Measurements from ENCODE around the gene MAP3K4.

Gene MAP3K4

DNA sequence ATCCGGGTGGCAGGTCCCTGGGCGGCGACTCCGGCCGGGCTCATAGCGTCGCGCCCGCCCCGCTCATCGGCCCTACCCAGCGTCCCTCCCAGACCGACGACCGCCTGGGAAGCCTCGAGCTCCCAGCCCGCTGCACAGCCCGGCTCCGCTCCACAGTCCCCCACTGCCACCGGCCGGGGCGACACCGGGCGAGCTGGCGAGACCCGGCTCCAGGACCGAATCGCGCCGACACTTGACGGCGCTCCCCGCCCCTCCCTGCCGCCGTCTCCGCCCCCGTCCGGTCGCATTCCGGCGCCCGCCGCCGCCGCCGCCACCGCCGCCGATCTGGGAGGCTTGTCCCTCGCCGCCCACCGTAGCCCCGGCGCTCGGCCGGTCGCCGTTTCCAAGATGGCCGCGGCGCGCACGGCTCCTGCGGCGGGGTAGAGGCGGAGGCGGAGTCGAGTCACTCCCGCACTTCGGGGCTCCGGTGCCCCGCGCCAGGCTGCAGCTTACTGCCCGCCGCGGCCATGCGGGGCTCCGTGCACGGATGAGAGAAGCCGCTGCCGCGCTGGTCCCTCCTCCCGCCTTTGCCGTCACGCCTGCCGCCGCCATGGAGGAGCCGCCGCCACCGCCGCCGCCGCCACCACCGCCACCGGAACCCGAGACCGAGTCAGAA lies at the start of gene MAP3K4:
Gene MAP3K4 (plus strand): TSS at position 364 of the 655 bp plus-strand sequence. CDS start 163 bp downstream, at position 527.
- peak; percentile 64 to 80 for DNase-seq

GRCh38 chr6:160943997-160944396 lies 47.6 kb upstream of the MAP3K4 start:
- DNase-seq = no peak

DNA sequence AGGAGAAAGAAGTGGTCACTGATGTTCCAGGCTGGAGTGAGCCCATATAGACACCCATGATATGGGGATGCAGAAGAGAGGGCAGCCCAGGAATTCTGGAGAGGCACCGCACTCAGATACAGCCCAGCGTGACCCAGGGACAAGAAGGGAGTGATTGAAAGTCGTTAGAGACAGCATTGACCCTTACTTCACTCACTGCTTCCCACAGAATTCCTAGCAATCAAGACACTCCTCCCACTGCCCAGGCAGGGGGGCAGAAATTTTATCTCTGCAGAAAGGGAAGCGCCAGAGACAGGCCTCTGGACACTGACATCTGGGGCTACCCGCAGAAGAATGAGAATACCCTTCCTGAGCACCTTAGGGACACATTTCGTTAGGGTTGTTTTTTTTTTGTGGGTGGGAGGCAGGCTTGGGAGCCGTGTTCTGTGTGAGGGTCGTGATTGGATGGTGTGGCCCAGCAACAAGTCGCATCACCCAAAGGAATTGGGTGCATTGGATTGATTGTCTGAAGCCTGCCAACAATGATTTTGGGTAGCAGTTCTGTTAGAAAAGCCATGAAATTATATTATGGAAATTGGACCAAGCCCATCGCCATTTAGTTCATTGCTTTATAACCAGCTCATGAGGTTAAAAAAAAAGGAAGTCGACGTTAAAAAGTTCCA lies 45.9 kb upstream of the MAP3K4 start:
- no peak for DNase-seq

GRCh38 chr6:160949531-160949930 lies 42.0 kb upstream of the MAP3K4 start:
- no peak for DNase-seq

- no peak for DNase-seq
Measured at GRCh38 chr6:160950507-160950906, 41.1 kb upstream of the MAP3K4 start.

DNA sequence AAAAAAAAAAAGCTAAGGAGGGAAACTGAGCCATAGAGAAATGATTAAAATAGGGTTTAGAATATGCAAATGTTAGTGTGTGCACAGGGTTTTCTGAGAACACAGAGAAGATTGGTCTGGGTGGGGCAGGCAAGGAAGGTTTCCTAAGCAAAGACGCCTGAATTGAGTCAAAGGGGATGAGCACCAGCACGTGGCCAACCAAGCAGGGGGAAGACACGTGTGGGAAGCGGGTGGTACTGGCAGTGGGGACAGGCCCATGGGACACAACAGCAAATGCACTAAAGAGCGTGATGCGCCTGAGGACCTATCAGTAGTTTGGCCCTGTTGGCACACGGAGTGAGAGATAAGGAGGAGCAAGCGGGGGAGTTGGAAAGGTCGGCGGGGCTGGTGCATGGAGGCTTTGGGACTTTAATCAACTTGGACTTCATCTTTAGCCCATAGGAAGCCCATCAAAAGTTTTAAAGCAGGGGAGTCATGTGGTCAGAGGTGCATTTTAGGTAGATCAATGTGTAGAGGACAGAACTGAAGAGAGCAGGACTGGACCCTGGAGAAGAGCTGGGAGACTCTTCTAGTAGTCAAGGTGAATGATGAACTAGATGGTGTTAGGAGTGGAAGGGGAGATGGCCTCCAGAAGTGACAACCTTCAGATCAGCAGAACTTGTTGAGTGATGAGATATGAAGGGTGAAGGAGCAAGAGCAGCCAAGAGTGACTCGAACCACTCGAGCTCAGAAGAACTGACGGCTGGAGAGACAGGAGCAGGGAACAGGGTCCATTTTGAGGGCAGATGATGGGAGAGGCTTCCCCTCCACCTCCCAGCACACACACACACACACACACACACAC lies 40.2 kb upstream of the MAP3K4 start:
- DNase-seq = no peak

DNA sequence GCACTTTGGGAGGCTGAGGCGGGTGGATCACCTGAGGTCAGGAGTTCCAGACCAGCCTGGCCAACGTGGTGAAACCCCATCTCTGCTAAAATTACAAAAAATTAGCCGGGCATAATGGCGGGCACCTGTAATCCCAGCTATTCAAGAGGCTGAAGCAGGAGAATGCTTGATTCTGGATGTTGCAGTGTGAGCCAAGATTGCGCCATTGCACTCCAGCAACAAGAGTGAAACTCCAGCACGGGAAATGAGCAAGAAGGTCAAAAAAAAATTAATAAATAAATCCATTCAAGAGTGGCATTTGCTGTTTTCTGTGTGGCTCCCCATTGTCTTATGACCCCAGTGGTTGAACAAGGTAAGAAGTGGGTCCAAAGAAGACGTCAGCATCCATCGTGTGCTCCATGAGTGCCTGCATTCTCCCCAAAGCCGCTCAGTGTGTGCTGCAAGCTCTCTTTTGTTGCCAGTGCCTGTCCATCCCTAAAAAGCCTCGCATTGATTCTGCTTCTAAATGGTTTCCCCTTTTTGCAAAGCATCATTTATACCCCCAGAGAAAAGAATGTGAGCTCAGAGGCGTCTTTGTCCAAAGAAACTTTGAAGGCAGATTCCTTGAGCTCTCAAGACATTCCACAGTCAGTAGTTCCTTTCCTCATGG lies 38.8 kb upstream of the MAP3K4 start:
- no peak for DNase-seq

DNA sequence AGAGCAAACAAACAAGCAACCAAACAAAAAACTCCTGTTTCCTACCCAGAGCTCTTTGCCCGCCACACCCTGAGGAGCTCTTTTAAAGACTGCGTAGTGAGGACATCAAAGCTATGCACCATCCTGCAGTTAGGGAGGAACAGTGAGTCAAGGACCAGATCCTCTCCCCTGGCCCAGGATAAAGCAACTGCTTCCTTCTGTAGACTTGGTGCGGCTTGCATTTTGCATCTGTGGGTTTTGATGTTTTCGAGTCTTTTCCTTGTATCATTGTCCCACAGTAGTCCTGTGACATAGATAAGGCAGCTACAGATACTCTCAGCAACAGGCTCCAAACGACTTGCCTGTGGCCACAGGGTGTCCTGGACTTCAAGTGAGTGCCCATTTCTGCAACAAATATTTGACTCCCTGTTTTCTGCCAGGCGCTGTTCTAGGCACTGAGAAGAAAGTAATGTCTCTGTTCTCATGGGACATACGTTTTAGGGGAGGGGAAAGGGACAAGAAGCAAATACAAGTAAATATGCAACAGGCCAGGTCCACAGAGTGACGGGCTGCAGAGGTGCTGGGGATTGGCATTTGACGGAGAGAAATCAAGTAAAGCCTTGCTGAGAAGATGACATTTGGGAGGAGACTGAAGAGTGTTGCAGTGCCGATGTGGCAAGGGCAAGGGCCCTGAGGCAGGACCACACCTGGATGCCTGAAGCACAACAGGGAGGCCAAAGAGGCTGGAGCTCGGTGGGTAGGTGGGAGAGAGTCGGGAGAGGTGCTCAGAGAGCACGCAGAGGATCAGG lies 35.9 kb upstream of the MAP3K4 start:
- no peak for DNase-seq

GRCh38 chr6:160956300-160957035 lies 35.1 kb upstream of the MAP3K4 start:
- DNase-seq = no peak

DNA sequence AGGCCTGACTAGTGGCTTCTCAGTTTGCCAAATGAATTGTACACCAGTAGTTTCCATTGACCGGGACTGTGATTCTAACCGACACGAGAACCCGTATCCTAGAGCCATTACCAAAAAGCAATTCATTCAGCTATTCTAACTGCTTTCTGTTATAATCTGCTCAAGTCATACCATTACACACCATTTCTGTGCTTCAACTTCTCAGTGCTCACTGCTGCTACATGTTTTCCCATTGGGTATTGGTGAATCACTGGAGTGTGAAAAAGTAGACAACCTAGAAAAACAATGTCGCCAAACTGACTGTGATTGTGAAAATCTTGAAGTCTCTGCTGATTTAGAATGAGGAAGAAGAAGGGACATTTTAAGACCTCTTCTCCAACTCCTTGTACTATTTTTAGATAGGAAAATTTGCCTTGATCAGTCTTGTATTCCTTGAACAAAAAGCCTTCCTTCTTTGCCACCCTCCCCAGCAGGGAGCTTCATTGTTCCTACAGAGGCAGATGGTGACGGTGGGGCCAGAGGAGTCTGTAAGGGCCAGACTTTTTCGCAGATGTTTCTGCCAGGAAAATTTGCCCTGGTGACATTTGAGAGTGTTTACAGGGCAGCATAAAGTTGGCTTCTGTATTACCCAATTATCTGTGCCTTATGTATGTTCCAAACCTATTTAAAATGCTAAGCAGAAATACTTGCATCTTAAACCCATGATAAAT lies 31.7 kb upstream of the MAP3K4 start:
- DNase-seq = peak; percentile 97 to 99

DNA sequence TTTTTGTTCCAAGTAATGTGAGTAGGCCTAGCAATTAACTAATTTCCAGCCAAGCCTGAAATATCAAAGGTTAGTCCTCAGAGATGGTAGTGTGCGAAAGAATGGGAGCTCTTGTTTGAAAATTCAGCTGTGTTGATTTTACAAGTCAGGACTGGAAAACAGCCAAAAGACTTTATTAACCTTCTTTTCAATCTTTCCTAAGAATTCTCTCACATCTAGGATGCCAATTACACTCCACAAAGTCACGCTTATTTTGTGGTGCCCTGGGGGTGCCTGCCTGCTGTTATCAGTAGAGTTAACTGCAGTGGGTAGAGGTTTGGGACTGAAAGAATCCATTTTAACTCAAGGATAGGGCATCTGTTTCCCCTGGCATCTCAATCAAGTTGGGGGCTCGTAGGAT lies 30.7 kb upstream of the MAP3K4 start:
- peak in 1 of 2 experiments; percentile 41 for DNase-seq

GRCh38 chr6:160962835-160963623 lies 28.5 kb upstream of the MAP3K4 start:
- DNase-seq = peak in 1 of 2 experiments; percentile 46

- no peak for DNase-seq
Measured at GRCh38 chr6:160963651-160964050, 27.9 kb upstream of the MAP3K4 start.

DNA sequence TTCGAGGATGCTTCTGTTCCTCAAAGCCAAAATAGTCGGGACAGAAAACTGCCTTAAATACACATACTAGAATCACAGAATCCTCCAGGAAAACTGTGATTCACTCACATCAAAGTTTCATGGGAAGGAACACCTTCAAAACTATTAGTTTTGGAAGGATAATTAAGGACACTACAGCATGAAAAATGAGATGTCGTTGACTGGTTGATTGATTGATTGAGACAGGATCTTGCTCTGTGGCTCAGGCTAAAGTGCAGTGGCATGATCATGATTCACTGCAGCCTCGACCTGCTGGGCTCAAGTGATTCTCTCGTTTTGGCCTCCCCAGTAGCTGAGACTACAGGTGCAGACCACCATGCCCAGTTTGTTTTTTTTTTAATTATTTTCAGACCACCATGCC lies 25.7 kb upstream of the MAP3K4 start:
- no peak for DNase-seq

DNA sequence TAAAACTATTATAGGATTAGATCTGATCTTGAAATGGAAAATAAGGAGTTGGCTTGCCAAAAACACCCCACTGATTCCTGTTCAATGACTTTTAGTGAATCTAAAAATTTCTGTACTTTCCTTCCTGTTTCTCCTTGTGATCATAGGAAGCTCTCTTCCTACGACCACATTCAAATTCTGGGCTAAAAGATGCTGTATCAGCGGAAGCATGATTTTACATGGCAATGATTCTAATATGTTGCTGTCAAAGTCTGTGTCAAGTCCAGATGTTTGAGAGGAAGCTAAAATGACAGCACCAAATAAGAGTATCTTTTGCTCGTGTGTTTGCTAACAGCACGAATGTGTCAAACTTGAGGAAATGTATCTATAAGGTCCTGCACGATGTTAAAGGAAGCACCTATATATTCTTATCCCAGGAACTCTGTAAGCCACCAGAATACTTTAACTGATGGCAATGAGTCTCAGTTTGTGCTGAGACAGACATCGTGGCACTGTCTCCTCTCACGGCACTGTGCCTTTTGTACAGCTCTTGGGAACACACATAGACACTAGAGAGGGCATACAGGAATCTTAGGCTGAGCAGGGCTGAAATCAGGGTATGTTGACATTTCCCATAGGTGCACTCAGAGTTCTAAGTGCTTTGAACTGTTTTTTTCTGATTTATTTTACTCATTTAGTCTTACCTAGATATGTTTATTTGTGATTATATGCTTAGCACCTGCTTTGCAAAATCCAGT lies 24.9 kb upstream of the MAP3K4 start:
- DNase-seq = peak in 1 of 2 experiments; percentile 53

GRCh38 chr6:160967351-160967750 lies 24.2 kb upstream of the MAP3K4 start:
- no peak for DNase-seq

DNA sequence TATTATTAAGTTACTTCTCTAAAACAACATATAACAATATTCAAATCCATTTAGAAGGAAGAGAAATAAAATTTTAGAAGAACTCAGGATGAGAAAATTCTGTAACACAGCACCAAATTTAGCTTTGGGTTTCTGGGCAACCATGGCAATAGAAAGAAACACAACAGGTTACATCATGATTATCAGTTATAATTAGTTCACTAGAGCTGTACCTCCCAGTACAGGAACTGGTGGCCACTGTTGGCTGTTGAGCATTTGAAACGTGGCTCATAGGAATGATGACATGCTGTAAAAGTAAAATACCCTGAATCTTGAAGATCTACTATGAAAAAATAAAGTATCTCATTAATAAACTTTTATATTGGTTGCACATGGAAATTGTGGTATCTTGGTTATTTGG lies 23.7 kb upstream of the MAP3K4 start:
- no peak for DNase-seq

DNA sequence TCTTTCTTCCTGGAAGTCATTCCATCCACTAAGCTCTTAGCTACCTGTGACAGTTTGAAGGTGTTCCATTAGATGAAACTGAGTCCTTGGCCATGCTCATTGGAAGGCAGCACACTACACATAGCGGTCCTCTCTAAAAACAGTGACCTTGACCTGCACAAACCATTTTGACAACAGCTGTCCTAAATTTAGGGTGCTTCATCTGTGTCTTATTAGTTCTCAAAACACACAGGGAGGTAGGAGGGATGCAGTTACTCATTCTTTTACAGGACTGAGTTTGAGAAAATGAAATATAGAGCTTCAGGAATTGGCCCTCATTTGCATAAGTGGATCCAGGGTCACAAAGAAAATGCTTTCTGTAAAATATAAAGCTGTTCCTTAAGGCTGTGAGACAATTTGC lies 20.4 kb upstream of the MAP3K4 start:
- no peak for DNase-seq

- DNase-seq = peak; percentile 20 to 53
Measured at GRCh38 chr6:160972111-160972510, 19.5 kb upstream of the MAP3K4 start.
